Adrenal gland (tissue), 5 donors: ENCODE data around the gene MAPT.

ENCODE experiments used
- POLR2A ChIP-seq, 2 donors: fragments of 450-650 bp; IDR thresholded peaks; one replicate each; pipeline ENCODE4 v1.6.1; 2017; ENCODE audit warnings: antibody characterized with exemption in 2 of 2, mild to moderate bottlenecking in 2 of 2, moderate library complexity in 1 of 2
- TF ChIP-seq, protein P1 (sequence below), 6 experiments: fragments of 450-650 bp in 4 of 6; fragments of 200-600 bp in 2 of 6; sonication (generic) in 1 of 6; IDR thresholded peaks; 1 replicate in 5 of 6; 2 replicates in 1 of 6; pipeline versions ENCODE4 v1.5.1 to v1.8.0; 2016 to 2021; ENCODE audit warnings: antibody characterized with exemption in 6 of 6, mild to moderate bottlenecking in 2 of 6, moderate library complexity in 1 of 6
- donor health status: DM: no; HTN: no; CAD: no.

DNA sequence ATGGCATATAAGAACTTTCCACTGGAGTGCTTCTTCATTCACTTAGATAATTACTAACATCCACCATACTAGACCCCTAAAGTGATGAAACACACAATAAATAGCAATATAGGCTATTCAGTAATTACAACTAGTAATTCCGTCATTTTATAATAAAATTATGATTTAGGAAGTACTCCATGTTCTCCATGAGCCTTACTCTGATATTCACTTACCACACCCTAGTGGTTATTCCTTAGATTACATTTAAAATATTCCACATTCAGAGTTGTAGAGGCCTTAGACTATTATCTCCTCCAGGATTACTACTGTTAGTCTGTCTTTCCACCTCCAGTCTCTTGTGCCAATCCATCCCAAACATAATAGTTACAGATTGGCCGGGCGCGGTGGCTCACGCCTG lies 167.1 kb downstream of the MAPT start:
- TF ChIP-seq, protein P1, sequence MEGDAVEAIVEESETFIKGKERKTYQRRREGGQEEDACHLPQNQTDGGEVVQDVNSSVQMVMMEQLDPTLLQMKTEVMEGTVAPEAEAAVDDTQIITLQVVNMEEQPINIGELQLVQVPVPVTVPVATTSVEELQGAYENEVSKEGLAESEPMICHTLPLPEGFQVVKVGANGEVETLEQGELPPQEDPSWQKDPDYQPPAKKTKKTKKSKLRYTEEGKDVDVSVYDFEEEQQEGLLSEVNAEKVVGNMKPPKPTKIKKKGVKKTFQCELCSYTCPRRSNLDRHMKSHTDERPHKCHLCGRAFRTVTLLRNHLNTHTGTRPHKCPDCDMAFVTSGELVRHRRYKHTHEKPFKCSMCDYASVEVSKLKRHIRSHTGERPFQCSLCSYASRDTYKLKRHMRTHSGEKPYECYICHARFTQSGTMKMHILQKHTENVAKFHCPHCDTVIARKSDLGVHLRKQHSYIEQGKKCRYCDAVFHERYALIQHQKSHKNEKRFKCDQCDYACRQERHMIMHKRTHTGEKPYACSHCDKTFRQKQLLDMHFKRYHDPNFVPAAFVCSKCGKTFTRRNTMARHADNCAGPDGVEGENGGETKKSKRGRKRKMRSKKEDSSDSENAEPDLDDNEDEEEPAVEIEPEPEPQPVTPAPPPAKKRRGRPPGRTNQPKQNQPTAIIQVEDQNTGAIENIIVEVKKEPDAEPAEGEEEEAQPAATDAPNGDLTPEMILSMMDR (IDR thresholded peaks at IDR 0.05), result peak in 4 of 6 experiments; percentile 21 to 39 (median 34)
- TF ChIP-seq POLR2A (IDR thresholded peaks at IDR 0.05), result no peak
